ENCODE measurements around the gene PPDPF.

PPDPF gene

GRCh38 chr20:63496596-63497120, 23.9 kb upstream of the PPDPF start:
- Histone ChIP-seq H3K27ac (replicated peaks) (no peak overlapping the region), H3K27me3 (ENCODE audit: insufficient read depth, poor library complexity, severe bottlenecking) (peaks cover 25% of the 10 kb centered on the region), H3K4me3 (replicated peaks; ENCODE audit: insufficient read depth, low read length) (no peak overlapping the region)
- no peak for TF ChIP-seq POLR2AphosphoS5 (IDR thresholded peaks at IDR 0.05; ENCODE audit: low read depth)
- no peak for TF ChIP-seq GABPA (IDR thresholded peaks at IDR 0.05; ENCODE audit: low read depth)
- TF ChIP-seq SPI1 (IDR thresholded peaks at IDR 0.05; ENCODE audit: borderline replicate concordance, low read depth): no peak
- no peak for TF ChIP-seq CTCF (IDR thresholded peaks at IDR 0.05; ENCODE audit: insufficient read depth, low read length)
- TF ChIP-seq REST (IDR thresholded peaks at IDR 0.05; ENCODE audit: insufficient replicate concordance, low read depth): no peak
- no peak for DNase-seq (ENCODE audit: low read depth in 1 of 2, low spot score in 1 of 2)

GRCh38 chr20:63497138-63497945, 23.2 kb upstream of the PPDPF start:
- no peak for DNase-seq (ENCODE audit: low read depth in 1 of 2, low spot score in 1 of 2)
- Histone ChIP-seq H3K27ac (replicated peaks) (no peak overlapping the region), H3K27me3 (ENCODE audit: insufficient read depth, poor library complexity, severe bottlenecking) (peaks cover 25% of the 10 kb centered on the region), H3K4me3 (replicated peaks; ENCODE audit: insufficient read depth, low read length) (no peak overlapping the region)
- TF ChIP-seq CTCF (IDR thresholded peaks at IDR 0.05; ENCODE audit: insufficient read depth, low read length) (no peak), GABPA (IDR thresholded peaks at IDR 0.05; ENCODE audit: low read depth) (no peak), POLR2AphosphoS5 (IDR thresholded peaks at IDR 0.05; ENCODE audit: low read depth) (no peak), REST (IDR thresholded peaks at IDR 0.05; ENCODE audit: insufficient replicate concordance, low read depth) (no peak), SPI1 (IDR thresholded peaks at IDR 0.05; ENCODE audit: borderline replicate concordance, low read depth) (no peak)

- no peak for DNase-seq (ENCODE audit: low read depth in 1 of 2, low spot score in 1 of 2)
- TF ChIP-seq GABPA (IDR thresholded peaks at IDR 0.05; ENCODE audit: low read depth) (no peak), CTCF (IDR thresholded peaks at IDR 0.05; ENCODE audit: insufficient read depth, low read length) (no peak), REST (IDR thresholded peaks at IDR 0.05; ENCODE audit: insufficient replicate concordance, low read depth) (no peak), POLR2AphosphoS5 (IDR thresholded peaks at IDR 0.05; ENCODE audit: low read depth) (no peak), SPI1 (IDR thresholded peaks at IDR 0.05; ENCODE audit: borderline replicate concordance, low read depth) (no peak)
- H3K27ac ChIP-seq (replicated peaks): no peak overlapping the region
- H3K4me3 ChIP-seq (replicated peaks; ENCODE audit: insufficient read depth, low read length): no peak overlapping the region
- H3K27me3 ChIP-seq (ENCODE audit: insufficient read depth, poor library complexity, severe bottlenecking): peaks cover 25% of the 10 kb centered on the region
Measured at GRCh38 chr20:63497946-63498935, 22.3 kb upstream of the PPDPF start.

All from HL-60 (cell line).